DOHH2 (cell line): ENCODE data around the gene UBXN11.

Experiments used
- H3F3A ChIP-seq: fragments of 200-600 bp; sonication (generic), shearing (Covaris generic); 2 replicates; pipeline ENCODE4 v1.6.0; 2016; ENCODE audit warnings: antibody characterized with exemption, mild to moderate bottlenecking; ENCODE audit not compliant: control insufficient read depth, insufficient read depth
- H3K27ac ChIP-seq: fragments of 200-600 bp; sonication (generic); 2 replicates; pipeline ENCODE4 v1.5.1; 2014; ENCODE audit warnings: low read depth, mild to moderate bottlenecking, low read length, moderate library complexity
- H3K27me3 ChIP-seq: fragments of 200-600 bp; sonication (generic); 2 replicates; pipeline ENCODE4 v1.6.1; 2014; ENCODE audit warnings: mild to moderate bottlenecking, low read length, mixed read lengths; ENCODE audit not compliant: control insufficient read depth
- H3K36me3 ChIP-seq: fragments of 200-600 bp; sonication (generic); 2 replicates; pipeline ENCODE4 v1.6.1; 2014; ENCODE audit warnings: mild to moderate bottlenecking, low read length, moderate library complexity, mixed read lengths; ENCODE audit not compliant: control insufficient read depth
- H3K4me1 ChIP-seq: fragments of 200-600 bp; sonication (generic); 2 replicates; pipeline ENCODE4 v1.6.1; 2014; ENCODE audit warnings: mild to moderate bottlenecking, low read length, mixed read lengths; ENCODE audit not compliant: control insufficient read depth
- H3K4me2 ChIP-seq: fragments of 200-600 bp; sonication (generic); 2 replicates; pipeline ENCODE4 v1.6.0; 2014; ENCODE audit warnings: mild to moderate bottlenecking, low read length, moderate library complexity
- H3K4me3 ChIP-seq: fragments of 200-600 bp; sonication (generic); 2 replicates; pipeline ENCODE4 v1.5.1; 2014; ENCODE audit warnings: mild to moderate bottlenecking, low read length, mixed read lengths
- H3K79me2 ChIP-seq: fragments of 200-600 bp; sonication (generic); 2 replicates; pipeline ENCODE4 v1.6.1; 2014; ENCODE audit warnings: mild to moderate bottlenecking, low read length, mixed read lengths; ENCODE audit not compliant: control insufficient read depth
- H3K9me2 ChIP-seq: fragments of 200-600 bp; sonication (generic); replicated peaks from 2 replicates; pipeline ENCODE4 v1.6.1; 2014; ENCODE audit warnings: mild to moderate bottlenecking, low read length, mixed read lengths; ENCODE audit not compliant: control insufficient read depth
- H3K9me3 ChIP-seq: fragments of 200-600 bp; sonication (generic); 2 replicates; pipeline ENCODE4 v1.6.1; 2014; ENCODE audit warnings: antibody characterized with exemption, low read length, mixed read lengths; ENCODE audit not compliant: control insufficient read depth, insufficient read depth
- H4K20me1 ChIP-seq: fragments of 200-600 bp; sonication (generic); 2 replicates; pipeline ENCODE4 v1.6.0; 2014; ENCODE audit warnings: low read depth, mild to moderate bottlenecking, antibody characterized with exemption, low read length, moderate library complexity; ENCODE audit not compliant: control insufficient read depth, insufficient read depth
- EZH2phosphoT487 ChIP-seq: fragments of 200-600 bp; sonication (generic); IDR thresholded peaks from 2 replicates; pipeline ENCODE4 v1.6.1; 2017; ENCODE audit warnings: borderline replicate concordance, mild to moderate bottlenecking, antibody characterized with exemption, low read length, moderate library complexity, mixed read lengths
- TF ChIP-seq, protein P1 (sequence below): fragments of 200-600 bp; sonication (generic); IDR thresholded peaks from one replicate; pipeline ENCODE4 v1.5.1; 2014; ENCODE audit warnings: antibody characterized with exemption, mild to moderate bottlenecking, low read depth, low read length; ENCODE audit not compliant: poor library complexity, severe bottlenecking

Gene UBXN11

DNA sequence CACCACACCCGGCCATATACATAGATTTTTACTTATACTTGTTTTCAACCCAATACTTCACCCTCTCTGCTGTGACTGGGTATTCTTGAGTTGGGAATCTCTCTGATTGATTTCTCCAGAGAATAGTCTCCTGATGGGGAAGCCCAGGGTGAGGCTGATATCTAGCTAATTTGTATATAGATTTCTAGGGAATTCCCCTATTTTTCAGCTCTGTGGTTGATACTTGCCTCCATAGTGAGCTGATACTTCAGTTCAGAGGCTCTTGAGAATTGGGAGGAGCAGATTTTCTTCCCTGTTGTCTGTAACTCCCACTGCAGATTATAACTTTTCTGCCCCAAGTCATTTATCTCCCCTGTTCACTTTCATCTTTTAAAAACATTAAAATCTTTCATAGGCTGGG, 41.0 kb downstream of the UBXN11 start:
- no peak for TF ChIP-seq EZH2phosphoT487
- TF ChIP-seq, protein P1, sequence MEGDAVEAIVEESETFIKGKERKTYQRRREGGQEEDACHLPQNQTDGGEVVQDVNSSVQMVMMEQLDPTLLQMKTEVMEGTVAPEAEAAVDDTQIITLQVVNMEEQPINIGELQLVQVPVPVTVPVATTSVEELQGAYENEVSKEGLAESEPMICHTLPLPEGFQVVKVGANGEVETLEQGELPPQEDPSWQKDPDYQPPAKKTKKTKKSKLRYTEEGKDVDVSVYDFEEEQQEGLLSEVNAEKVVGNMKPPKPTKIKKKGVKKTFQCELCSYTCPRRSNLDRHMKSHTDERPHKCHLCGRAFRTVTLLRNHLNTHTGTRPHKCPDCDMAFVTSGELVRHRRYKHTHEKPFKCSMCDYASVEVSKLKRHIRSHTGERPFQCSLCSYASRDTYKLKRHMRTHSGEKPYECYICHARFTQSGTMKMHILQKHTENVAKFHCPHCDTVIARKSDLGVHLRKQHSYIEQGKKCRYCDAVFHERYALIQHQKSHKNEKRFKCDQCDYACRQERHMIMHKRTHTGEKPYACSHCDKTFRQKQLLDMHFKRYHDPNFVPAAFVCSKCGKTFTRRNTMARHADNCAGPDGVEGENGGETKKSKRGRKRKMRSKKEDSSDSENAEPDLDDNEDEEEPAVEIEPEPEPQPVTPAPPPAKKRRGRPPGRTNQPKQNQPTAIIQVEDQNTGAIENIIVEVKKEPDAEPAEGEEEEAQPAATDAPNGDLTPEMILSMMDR, result no peak
- Histone ChIP-seq H3K4me2 (no peak overlapping the region), H3K79me2 (no peaks in the 10 kb centered on the region), H3K36me3 (peaks cover 79% of the 10 kb centered on the region), H3F3A (no peaks in the 10 kb centered on the region), H3K4me3 (no peak overlapping the region), H4K20me1 (no peaks in the 10 kb centered on the region), H3K27me3 (no peaks in the 10 kb centered on the region), H3K27ac (no peak overlapping the region), H3K9me3 (no peaks in the 10 kb centered on the region), H3K4me1 (no peaks in the 10 kb centered on the region), H3K9me2 (no peaks in the 10 kb centered on the region)

DNA sequence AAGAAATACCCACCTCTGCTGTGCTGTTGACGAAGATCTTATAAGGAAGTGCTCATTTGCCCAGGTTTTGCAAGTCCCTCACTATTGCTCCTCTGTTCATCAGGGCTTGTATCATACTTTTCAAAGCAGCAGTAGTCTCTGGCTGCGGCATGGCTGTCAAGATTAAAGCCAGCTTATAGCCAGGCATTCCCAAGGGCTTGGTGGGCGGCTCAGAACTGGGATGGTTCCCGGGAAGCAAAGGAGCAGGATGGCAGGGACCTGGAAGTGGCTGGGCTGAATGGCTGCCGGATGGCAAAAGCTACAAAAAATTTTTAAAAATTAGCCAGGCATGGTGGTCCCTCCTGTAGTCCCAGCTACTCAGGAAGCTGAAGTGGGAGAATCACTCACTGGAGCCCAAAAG, 43.2 kb downstream of the UBXN11 start:
- no peaks in the 10 kb centered on the region for H3K9me3 ChIP-seq
- no peak overlapping the region for H3K27ac ChIP-seq
- no peaks in the 10 kb centered on the region for H3K79me2 ChIP-seq
- H3K4me2 ChIP-seq, result no peak overlapping the region
- H3K9me2 ChIP-seq, result no peaks in the 10 kb centered on the region
- H3K4me1 ChIP-seq, result peaks cover 13% of the 10 kb centered on the region
- H3K36me3 ChIP-seq, result peaks cover 81% of the 10 kb centered on the region
- no peak overlapping the region for H3K4me3 ChIP-seq
- H3K27me3 ChIP-seq, result no peaks in the 10 kb centered on the region
- TF ChIP-seq, protein P1, result no peak
- no peak for TF ChIP-seq EZH2phosphoT487
- no peaks in the 10 kb centered on the region for H3F3A ChIP-seq
- H4K20me1 ChIP-seq, result no peaks in the 10 kb centered on the region

DNA sequence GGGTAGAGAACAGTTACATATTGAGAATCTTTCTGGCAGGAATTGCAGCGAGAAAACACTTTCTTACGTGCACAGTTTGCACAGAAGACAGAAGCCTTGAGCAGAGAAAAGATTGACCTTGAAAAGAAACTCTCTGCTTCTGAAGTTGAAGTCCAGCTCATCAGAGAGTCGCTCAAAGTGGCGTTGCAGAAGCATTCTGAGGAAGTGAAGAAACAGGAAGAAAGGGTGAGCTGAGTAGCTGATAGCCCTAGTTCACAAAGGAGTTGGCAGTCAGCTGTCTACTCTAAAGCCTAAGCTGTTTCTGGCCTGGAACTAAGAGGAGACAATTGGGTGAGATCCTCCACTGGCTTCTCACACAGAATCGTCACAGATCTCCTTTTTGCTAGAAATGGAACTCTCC, 46.9 kb downstream of the UBXN11 start:
- H3F3A ChIP-seq, result no peaks in the 10 kb centered on the region
- H3K79me2 ChIP-seq, result peaks cover 21% of the 10 kb centered on the region
- no peak overlapping the region for H3K4me3 ChIP-seq
- no peaks in the 10 kb centered on the region for H3K9me2 ChIP-seq
- no peaks in the 10 kb centered on the region for H3K27me3 ChIP-seq
- no peaks in the 10 kb centered on the region for H3K9me3 ChIP-seq
- no peak for TF ChIP-seq EZH2phosphoT487
- TF ChIP-seq, protein P1, result no peak
- peaks cover 88% of the 10 kb centered on the region for H3K36me3 ChIP-seq
- H4K20me1 ChIP-seq, result no peaks in the 10 kb centered on the region
- H3K4me2 ChIP-seq, result no peak overlapping the region
- no peak overlapping the region for H3K27ac ChIP-seq
- peaks cover 34% of the 10 kb centered on the region for H3K4me1 ChIP-seq

DNA sequence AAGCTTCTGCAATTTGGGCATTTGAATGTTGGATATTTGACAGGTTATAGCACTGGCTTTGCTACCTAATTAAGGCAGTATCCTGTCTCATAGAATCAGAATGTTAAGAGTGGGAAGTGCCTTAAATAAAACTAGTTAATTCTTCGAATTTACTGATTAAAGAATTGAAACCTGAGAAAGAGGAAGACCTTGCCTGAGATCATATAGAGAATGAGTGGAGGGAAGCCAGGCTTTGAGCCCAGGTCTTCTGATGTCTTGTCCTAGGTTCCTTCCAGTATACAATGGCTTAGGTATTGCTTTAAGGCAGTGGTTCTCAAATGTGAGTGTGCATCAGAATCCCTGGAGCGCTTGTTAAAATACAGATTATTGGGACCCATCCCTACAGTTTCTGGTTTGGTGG, 47.4 kb downstream of the UBXN11 start:
- H3K36me3 ChIP-seq, result peaks cover 87% of the 10 kb centered on the region

More for the DNA sequence above, 47.4 kb downstream of the UBXN11 start:
- Histone ChIP-seq H3K4me3 (no peak overlapping the region), H4K20me1 (no peaks in the 10 kb centered on the region), H3K9me3 (no peaks in the 10 kb centered on the region), H3K4me2 (no peak overlapping the region), H3K9me2 (no peaks in the 10 kb centered on the region), H3K4me1 (peaks cover 35% of the 10 kb centered on the region), H3K27ac (no peak overlapping the region), H3K27me3 (no peaks in the 10 kb centered on the region), H3K79me2 (peaks cover 27% of the 10 kb centered on the region), H3F3A (no peaks in the 10 kb centered on the region)
- TF ChIP-seq EZH2phosphoT487, result no peak
- TF ChIP-seq, protein P1, result no peak
